GM19397 (cell line): ENCODE data around the gene ZNF575.
"Not testable (repeated sequence)": the region's sequence is repeated elsewhere in the genome, so short reads cannot be mapped to it uniquely, and the experiment has no call there.

Source experiments
- ATAC-seq: cut with Tn5 transposase; IDR thresholded peaks from one replicate; pipeline ENCODE4 v1.9.1; 2021; ENCODE audit warnings: mild to moderate bottlenecking, moderate library complexity; ENCODE audit not compliant: unreplicated experiment

Gene ZNF575

DNA sequence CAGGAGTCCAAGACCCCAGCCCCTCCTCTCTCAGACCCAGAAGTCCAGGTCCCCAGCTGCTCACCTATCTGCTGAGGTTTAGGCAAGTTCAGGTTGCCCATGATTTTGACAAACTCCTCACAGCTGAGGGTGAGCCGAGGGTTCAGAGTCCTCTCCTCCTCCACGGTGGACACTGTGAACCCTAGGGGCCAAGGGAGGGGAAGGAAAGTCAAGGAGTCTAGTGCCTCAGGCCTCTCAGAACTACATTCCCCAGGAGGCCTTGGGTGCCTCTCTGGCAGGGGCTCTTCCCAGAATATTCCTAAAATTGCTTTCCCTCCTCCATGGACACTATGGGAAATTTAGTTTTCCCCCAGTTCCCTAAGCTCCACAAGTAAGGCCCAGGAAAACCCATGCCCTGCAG lies 25.1 kb upstream of the ZNF575 start:
- no peak for ATAC-seq

DNA sequence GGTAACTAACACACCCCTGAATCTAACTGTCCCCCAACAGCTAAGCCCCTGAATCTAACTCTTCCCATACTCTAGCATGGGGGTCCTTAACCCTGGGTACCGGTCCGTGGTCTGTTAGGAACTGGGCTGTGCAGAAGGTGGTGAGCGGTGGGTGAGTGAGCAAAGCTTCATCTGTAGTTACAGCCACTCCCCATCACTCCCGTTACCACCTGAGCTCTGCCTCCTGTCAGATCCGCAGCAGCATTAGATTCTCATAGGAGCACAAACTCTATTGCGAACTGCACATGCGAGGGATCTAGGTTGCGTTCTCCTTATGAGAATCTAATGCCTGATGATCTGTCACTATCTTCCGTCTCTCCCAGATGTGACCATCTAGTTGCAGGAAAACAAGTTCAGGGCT lies 22.3 kb upstream of the ZNF575 start:
- ATAC-seq, result no peak

DNA sequence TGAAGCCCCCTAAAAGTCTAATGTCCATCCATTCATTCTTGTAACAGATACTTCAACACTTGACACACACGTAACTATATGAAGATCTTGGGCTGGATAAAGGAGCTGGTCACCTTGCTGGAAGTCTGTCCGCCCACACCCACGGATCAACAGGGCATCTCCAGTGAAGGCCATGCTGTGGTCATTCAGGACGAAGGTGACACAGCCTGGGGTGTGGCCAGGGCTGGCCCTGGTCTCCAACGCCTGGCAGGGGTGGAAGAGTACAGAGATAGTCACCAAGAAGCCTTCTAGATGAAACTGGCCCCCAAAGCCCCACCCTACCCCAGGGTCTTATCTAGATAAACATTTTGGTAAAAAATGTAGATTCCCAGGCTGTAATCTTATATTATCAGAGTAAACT lies 21.7 kb upstream of the ZNF575 start:
- ATAC-seq, result no peak

DNA sequence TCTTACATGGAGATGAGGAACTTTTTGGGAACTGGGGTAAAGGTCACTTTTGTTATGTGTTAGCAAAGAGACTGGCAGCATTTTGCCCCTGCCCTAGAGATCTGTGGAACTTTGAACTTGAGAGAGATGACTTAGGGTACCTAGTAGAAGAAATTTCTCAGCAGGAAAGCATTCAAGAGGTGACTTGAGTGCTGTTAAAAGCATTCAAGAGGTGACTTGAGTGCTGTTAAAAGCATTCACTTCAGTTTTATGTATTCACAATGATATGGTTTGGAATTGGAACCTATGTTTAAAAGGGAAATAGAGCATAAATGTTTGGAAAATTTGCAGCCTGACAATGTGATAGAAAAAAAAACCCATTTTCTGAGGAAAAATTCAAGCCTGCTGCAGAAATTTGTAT lies 20.6 kb upstream of the ZNF575 start:
- not testable (repeated sequence) for ATAC-seq

DNA sequence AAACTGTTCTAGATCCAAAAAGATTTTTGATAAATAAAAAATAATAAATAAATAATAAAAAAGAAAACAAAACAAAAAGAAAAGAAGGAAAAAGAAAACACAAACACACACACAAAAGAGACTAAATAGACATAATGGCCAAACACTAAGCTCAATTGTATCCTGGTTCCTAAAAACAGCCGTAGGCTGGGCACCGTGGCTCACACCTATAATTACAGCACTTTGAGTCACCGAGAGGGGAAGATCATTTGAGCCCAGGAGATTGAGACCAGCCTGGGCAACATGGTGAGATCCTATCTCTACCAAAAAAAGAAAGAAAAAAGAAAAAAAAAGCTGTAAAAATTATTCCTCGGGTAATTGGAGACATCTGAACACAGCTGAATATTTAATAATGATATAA lies 14.9 kb upstream of the ZNF575 start:
- ATAC-seq, result no peak

DNA sequence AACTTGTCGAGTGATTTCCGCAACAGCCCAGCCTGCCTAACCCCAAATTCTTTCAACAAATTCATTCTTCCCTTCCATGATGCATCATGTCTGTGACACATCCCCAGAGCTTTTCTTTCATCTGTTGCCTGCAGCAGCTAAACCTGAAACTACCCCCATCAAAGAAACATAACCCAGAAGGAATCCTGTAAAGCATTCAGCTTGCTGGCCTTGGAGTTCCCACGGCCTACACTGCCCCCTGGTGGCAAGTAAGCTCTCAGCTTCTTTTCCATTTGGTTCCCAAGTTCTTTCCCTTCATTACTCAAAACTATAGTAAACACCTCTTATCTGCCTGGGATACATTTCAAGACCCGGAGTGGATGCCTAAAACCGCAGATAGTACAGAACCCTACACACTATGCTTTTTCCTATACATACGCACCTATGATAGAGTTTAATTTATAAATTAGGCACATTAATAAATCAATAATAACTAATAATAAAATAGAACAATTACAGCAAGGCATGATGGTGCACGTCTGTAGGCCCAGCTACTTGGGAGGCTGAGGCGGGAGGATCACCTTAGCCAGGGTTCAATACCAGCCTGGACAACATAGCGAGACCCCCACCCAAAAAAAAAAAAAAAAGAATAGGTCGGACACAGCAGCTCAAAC lies 13.4 kb upstream of the ZNF575 start:
- ATAC-seq, result no peak

DNA sequence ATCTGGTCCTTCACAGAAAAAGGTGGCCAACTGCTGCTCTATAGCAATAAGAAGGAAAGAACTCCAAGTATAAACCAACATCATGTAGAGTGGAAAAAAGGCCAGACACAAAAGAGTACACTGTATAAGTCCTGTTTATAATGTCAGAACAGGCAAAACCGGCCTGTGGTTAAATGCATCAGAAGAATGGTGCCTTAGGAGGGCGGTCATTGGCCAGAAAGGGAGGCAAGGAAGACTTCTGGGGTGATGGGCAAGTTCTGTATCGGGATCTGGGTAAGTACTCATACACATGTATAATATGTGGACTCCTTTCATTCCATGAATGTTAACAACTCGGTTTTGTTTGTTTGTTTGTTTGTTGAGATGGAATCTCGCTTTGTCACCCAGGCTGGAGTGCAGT lies 10.1 kb upstream of the ZNF575 start:
- ATAC-seq, result no peak

DNA sequence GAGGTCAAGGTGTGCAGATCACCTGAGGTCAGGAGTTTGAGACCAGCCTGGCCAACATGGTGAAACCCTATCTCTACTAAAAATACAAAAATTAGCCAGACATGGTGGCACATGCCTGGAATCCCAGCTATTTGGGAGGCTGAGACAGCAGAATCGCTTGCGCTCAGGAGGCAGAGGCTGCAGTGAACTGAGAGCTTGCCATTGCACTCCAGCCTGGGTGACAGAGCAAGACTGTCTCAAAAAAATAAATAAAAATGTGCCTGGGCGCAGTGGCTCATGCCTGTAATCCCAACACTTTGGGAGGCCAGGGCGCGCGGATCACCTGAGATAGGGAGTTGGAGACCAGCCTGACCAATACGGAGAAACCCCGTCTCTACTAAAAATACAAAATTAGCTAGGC lies 9.3 kb upstream of the ZNF575 start:
- not testable (repeated sequence) for ATAC-seq

DNA sequence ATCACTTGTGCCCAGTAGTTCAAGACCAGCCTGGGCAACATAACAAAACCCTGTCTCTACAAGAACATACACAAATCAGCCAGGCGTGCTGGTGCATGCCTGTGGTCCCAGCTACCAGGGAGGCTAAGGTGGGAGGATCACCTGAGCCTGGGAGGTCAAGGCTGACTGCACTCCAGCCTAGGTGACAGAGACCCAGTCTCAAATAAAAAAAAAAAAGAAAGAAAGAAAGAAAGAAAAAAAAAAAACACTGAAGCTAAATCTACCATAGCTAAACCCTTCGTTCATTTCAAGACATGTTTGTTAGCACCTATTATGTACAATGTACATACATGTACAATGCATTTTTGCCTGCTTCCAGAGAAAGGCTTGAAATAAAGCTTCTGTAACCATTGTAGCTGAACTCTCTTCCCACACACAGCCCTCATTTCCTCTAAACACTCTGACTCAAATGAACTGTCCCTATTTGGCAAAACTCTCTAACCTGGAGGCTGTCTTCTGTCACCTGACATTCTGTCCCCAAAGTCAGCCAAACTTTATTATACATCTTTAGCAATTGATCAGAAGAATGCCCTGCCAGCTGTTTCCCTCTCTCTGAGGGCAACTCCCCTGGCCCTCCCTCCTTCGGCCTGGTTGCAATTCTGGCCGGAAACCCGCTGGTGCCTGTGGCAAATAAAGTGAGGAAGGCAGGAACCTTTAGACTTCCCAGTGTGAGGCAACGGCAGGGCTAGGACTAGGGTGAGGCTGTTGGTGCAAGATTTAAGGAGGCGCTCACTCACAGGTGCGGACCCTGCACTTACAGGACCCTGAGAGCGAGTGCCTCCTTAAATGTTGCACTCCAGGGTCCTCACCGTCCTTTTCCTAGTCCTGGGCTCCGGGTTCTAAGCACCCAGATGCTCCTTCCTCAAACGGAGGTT lies 7.8 kb upstream of the ZNF575 start:
- no peak for ATAC-seq

DNA sequence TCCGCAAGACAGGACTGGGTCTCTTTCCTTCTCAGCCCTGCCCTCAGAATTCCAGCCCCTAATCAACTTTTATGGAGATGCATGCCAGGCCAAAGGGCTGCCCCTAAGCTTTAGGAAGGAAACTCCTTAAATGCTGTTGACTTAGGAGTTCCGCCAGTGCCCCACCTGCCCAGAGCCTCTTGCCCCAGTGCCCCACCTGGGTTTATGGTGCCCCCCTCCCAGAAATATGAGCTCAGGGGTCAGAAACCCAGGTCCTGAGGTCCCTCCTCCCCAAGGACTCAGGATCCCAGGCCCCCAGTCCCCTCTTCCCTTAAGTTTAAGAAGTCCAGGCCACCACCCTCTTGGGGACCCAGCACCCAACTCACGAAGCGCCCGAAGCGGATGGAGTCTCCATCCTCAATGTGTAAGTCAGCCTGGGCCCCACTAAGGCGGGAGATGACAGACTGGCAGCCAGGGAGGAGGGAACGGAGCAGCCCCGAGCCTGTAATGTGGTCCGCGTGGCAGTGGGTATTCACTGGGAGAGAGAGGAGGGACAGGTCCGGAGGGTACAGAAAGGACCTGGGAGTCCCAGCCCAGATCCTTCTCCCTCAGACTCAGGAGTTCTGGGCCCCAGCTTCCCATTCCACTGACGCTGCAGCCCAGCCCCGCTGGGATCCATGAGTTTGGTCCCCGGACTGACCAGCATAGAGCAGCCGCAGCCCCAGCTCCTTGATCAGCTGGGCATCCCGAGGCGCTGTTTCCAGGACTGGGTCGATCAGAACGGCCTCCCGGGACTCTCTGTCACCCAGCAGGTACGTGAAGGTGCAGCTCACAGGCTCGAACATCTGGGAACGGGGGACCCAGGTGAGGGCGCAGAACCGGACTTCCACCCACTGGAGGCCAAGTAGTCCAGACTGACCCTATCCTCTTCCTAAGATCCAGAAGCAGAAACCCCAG lies 6.9 kb upstream of the ZNF575 start:
- ATAC-seq, result peak; percentile 5

DNA sequence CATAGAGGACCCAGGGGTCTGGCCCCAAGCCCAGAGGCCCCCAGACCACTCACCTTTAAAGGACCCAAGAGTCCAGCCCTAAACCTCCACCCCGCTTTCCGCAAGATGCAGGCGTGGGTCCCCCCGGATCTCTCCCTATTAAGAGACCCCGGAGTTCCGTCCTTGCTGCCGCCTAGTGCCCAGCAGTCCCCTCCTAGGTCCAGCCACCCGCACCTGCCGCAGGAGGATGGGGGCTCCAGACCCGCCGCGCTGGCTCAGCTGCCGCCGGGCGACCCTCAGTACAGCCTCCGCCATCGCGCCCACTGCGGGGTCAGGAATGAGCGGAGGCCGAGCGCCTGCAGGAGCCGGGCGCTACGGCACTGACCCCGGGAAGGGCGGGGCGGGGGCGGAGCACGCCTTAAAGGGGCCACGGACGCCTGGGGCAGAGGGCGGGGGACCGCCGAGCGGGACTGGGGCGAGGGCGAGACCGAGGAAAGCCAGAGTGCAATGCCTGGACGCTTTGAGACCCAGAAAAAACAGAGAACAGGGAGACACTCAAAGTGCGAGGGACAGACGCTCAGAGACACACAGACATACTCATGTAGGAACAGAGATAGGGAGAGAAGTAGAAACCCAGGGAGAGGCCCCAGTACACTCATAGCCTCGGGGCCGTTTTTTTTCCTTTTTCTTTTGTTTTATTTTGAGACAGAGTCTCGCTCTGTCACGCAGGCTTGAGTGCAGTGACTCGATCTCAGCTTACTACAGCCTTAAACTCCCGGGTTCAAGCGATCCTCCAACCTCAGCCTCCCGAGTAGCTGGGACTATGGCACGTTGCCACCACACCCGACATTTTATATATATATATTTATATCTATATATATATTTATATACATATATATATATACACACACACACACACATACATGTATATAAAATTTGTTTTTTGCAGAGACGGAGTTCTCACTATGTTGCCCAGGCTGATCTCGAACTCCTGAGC lies 5.8 kb upstream of the ZNF575 start, which contains the start of gene ETHE1:
TSS of gene ETHE1 (minus strand) at position 318 of the 976 bp plus-strand sequence. CDS start at position 294, 24 bp downstream.
- peak; percentile 78 for ATAC-seq

DNA sequence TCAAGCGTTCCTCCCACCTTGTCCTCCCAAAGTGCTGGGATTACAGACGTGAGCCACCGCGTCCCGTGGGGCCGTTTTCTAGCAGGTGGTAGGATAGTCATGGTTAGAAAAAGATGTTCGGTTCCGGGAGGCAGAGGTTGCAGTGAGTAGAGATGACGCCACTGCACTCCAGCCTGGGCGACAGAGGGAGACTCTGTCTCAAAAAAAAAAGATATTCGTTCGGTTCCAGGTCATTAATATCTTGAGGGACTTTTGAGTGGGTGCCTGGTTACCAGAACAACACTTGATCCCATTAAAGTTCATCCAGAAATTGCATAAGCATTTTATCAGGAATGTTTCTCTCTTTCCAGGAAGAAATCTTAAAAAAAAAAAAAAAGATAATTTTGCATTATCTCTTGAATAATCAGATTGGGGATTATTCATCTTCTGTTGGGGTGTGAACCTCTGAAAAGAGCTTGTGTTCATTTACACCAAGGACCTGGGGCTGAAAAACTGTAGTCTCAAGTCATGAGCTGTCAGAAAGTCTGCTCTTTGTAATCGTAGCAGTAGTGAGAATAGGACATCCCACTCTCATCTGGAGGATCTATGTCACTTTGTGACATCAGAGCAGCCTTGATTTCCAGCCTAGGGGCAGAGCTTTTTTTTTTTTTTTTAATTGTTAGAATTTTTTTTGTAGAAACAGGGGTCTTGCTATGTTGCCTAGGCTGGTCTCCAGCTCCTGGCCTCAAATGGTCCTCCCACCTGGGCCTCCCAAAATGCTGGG lies 4.9 kb upstream of the ZNF575 start:
- ATAC-seq, result no peak

DNA sequence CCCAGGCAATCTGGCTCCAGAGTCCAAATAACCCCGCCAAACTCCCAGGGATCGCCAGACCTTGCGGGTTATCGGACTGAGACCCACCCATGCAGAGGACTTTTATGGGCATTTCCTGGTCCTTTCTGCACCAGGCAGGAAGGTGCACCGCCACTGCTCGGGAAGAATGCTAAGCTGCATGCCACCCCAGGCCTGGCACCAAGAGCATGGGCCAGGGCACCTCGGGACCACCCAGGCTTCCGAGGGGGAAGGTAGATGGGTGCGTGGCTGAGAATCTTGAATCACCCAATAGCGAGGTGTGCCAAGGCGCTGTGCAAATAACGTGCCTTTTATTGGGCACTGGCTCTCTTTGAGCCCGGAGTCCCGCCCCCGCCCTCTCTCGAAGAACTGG lies 422 bp upstream of the ZNF575 start:
- ATAC-seq, result peak; percentile 13

DNA sequence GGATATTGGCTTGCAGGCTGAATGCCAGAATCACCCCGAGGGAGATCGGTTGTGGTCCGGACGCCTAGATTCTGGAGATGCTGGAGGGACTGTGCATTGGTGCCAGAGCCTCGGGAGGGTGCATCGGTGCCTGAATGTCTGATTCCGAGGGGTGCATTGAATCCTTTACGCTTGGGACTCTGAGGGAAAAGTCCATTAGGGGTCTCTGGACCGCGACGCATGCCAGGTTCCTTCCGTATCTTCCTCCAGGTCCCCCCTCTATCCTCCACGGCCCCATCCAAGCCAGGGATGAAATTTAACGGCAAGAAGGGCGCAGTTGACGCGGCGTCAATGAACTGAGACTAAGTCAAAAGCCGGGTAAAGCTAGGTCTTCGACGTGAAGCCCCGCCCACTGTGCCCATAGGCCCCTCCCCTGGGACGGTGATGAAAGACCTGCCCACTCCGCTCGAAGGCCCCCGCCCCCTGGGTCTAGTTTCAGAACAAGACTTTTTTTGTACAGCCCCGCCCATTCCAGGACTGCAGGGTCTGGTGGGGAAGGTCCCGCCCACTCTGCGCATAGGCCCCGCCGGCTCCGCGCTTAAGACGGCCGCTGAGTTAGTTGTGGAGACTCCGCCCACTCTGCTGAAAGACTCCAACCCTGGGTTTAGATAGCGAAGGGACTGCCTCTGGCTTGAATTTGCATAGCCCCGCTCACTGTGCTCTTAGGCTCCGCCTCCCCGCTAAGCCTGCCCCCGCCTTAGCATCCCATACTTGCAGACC lies 737 bp downstream of the ZNF575 start:
- ATAC-seq, result peak; percentile 48

DNA sequence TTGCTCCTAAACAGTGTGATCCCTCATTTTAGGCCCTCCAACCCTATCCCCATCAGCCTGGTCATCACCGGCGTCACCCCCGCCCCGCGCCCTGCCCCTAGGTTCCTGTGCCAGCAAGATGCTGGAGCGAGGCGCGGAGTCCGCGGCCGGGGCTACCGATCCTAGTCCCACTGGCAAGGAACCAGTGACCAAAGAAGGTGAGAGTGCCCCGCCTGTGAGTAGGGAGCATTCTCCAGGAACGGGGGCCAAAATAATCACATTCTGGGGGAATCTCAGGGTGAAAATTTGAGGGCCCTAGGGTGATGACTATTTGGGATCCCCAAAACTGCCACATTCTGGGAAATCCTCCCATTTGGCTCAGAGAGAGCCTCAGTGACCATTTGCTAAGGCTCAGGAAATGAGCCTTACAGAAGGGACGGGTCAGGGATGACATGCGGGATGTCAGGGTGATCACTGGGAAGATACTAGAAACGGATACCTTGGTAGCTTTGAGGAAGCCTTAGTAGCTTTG lies 1.4 kb downstream of the ZNF575 start:
- ATAC-seq, result no peak

DNA sequence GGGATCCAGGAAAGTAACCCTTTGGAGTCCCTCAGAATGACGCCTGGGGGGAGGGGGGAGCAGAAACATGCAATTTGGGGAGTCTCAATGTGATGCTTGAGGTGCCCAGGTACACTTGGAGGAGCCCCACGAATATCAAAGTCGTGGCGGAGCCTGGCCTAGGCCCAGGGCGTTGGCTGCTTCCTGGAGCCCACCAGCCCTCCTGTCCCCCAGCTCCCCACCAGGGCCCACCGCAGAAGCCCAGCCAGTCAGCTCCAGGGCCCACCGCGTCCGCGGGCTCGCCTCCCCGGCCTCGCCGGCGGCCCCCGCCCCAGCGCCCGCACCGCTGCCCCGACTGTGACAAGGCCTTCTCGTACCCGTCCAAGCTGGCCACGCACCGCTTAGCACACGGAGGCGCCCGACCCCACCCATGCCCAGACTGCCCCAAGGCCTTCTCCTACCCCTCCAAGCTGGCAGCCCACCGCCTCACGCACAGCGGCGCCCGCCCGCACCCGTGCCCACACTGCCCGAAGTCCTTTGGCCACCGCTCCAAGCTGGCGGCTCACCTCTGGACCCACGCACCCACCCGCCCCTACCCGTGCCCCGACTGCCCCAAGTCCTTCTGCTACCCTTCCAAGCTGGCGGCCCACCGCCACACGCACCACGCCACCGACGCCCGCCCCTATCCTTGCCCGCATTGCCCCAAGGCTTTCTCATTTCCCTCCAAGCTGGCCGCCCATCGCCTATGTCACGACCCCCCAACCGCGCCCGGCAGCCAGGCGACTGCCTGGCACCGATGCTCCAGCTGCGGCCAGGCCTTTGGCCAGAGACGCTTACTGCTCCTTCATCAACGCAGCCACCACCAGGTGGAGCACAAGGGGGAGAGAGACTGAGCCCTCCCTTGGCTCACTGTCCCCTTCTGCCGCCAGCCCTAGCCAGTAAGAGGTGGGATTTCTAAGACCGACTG lies 2.1 kb downstream of the ZNF575 start:
- no peak for ATAC-seq

DNA sequence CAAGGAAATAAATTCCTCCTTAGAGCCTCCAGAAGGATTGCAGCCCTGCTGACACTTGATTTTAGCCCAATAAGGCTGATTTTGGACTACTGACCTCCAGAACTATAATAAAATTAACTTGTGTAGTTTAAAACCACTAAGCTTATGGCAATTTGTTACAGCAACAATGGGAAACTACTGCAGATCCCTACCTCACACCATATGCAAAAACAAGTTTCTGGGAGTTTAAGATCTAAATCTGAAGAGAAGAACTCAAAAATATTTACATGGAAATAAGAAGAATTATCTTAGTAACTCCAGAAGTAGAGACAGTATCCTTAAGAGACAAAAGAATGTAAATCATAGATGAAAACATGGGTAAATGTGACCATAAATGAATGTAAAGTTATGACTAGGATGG lies 5.9 kb downstream of the ZNF575 start:
- no peak for ATAC-seq
